ENCODE measurements around the gene CRYBA4. TPM values are rescaled to one million over a fixed set of nuclear protein-coding genes. Genes with fewer than 3 reads are reported as not detected.
A peak's percentile ranks its signal among the peaks of the same experiment; 100 is the strongest.

CRYBA4 gene
- total RNA-seq, 1 experiment from 2014 or later = not detected

- Mint-ChIP-seq H3K9me3 (ENCODE audit: unreplicated experiment) (no peaks in the 10 kb centered on the region), H3K27me3 (ENCODE audit: insufficient read depth, unreplicated experiment) (no peaks in the 10 kb centered on the region)
These were observed 44.1 kb downstream of the CRYBA4 start for GRCh38 chr22:26665813-26666231.

GRCh38 chr22:26667140-26667539 lies 45.4 kb downstream of the CRYBA4 start:
- ChIA-PET POLR2A (interaction anchor here (1.1 kb wide), 1 partner anchor 77 kb away, joined by 3 read pairs; the partner anchor contains the start of gene TPST2), CTCF (interaction anchor here (0.5 to 4.1 kb wide), 6 partner anchors 17 to 1248 kb away, joined by 3 to 19 read pairs (median 3); no protein-coding TSS in a partner anchor)
- Mint-ChIP-seq H3K4me3 (ENCODE audit: unreplicated experiment) (no peak overlapping the region), H3K27me3 (ENCODE audit: insufficient read depth, unreplicated experiment) (no peaks in the 10 kb centered on the region), H3K4me1 (ENCODE audit: insufficient read depth, unreplicated experiment) (peaks cover 15% of the 10 kb centered on the region), H3K9me3 (ENCODE audit: unreplicated experiment) (no peaks in the 10 kb centered on the region), H3K36me3 (ENCODE audit: insufficient read depth, unreplicated experiment) (peaks cover 5% of the 10 kb centered on the region), H3K27ac (ENCODE audit: low read depth, unreplicated experiment) (no peak overlapping the region)
- intact Hi-C loops (cut with micrococcal nuclease) = no loop called here
- TF ChIP-seq CTCF (IDR thresholded peaks at IDR 0.05; ENCODE audit: unreplicated experiment) = no peak
- DNase-seq (ENCODE audit: unreplicated experiment) = no peak
- BruUV-seq (replicated peaks) = no TSS peak

More at GRCh38 chr22:26665813-26666231, 44.1 kb downstream of the CRYBA4 start:
- ChIA-PET CTCF (interaction anchor here (0.6 to 4.1 kb wide), 15 partner anchors 11 to 532 kb away, joined by 3 to 19 read pairs (median 4); no protein-coding TSS in a partner anchor), POLR2A (interaction anchor here (1.0 to 2.2 kb wide), 2 partner anchors 34 to 183 kb away, joined by 3 to 7 read pairs; partner anchors contain the start of genes HPS4 and SRRD)
- no peaks in the 10 kb centered on the region for H3K36me3 Mint-ChIP-seq (ENCODE audit: insufficient read depth, unreplicated experiment)
- H3K4me3 Mint-ChIP-seq (ENCODE audit: unreplicated experiment) = no peak overlapping the region
- DNase-seq (ENCODE audit: unreplicated experiment) = no peak
- no TSS peak for BruUV-seq (replicated peaks)
- peaks cover 8% of the 10 kb centered on the region for H3K4me1 Mint-ChIP-seq (ENCODE audit: insufficient read depth, unreplicated experiment)
- no peak for TF ChIP-seq CTCF (IDR thresholded peaks at IDR 0.05; ENCODE audit: unreplicated experiment)
- intact Hi-C loops (cut with micrococcal nuclease) = loop anchor here (1.0 kb wide), 1 partner anchor 302 kb away; no protein-coding TSS in a partner anchor
- no peak overlapping the region for H3K27ac Mint-ChIP-seq (ENCODE audit: low read depth, unreplicated experiment)

GRCh38 chr22:26669060-26669481 lies 47.3 kb downstream of the CRYBA4 start:
- CTCF ChIA-PET = interaction anchor here (0.6 to 1.1 kb wide), 3 partner anchors 22 to 201 kb away, joined by 3 to 4 read pairs (median 4); partner anchors contain the start of gene TFIP11
- DNase-seq (ENCODE audit: unreplicated experiment) = peak; percentile 54
- BruUV-seq (replicated peaks) = no TSS peak
- intact Hi-C loops (cut with micrococcal nuclease) = no loop called here
- no peaks in the 10 kb centered on the region for H3K9me3 Mint-ChIP-seq (ENCODE audit: unreplicated experiment)
- no peak overlapping the region for H3K4me3 Mint-ChIP-seq (ENCODE audit: unreplicated experiment)
- no peak overlapping the region for H3K27ac Mint-ChIP-seq (ENCODE audit: low read depth, unreplicated experiment)
- H3K36me3 Mint-ChIP-seq (ENCODE audit: insufficient read depth, unreplicated experiment) = peaks cover 5% of the 10 kb centered on the region
- no peaks in the 10 kb centered on the region for H3K27me3 Mint-ChIP-seq (ENCODE audit: insufficient read depth, unreplicated experiment)
- TF ChIP-seq CTCF (IDR thresholded peaks at IDR 0.05; ENCODE audit: unreplicated experiment) = peak; percentile 41
- peaks cover 28% of the 10 kb centered on the region for H3K4me1 Mint-ChIP-seq (ENCODE audit: insufficient read depth, unreplicated experiment)
- POLR2A ChIA-PET = no interaction called here

- no peak for DNase-seq (ENCODE audit: unreplicated experiment)
- TF ChIP-seq CTCF (IDR thresholded peaks at IDR 0.05; ENCODE audit: unreplicated experiment) = no peak
- Mint-ChIP-seq H3K27ac (ENCODE audit: low read depth, unreplicated experiment) (no peak overlapping the region), H3K4me1 (ENCODE audit: insufficient read depth, unreplicated experiment) (peaks cover 37% of the 10 kb centered on the region), H3K36me3 (ENCODE audit: insufficient read depth, unreplicated experiment) (peaks cover 5% of the 10 kb centered on the region), H3K4me3 (ENCODE audit: unreplicated experiment) (peak overlapping the region; percentile 11), H3K27me3 (ENCODE audit: insufficient read depth, unreplicated experiment) (no peaks in the 10 kb centered on the region), H3K9me3 (ENCODE audit: unreplicated experiment) (no peaks in the 10 kb centered on the region)
- ChIA-PET CTCF (interaction anchor here (0.6 to 0.7 kb wide), 2 partner anchors 192 to 1160 kb away, joined by 3 to 4 read pairs; no protein-coding TSS in a partner anchor), POLR2A (no interaction called here)
- intact Hi-C loops (cut with micrococcal nuclease) = loop anchor here (10.0 kb wide), 2 partner anchors 734 to 1134 kb away; partner anchors contain the start of gene MN1
- no TSS peak for BruUV-seq (replicated peaks)
These were observed 48.7 kb downstream of the CRYBA4 start for GRCh38 chr22:26670459-26670858.

Measured in MCF 10A (cell line).